Activated CD4-positive, alpha-beta T cell treated with anti-CD3 and anti-CD28 coated beads, Interleukin-2, amount 50 U/mL, for 4 hours (primary cell): ENCODE results near the gene ARIH1.
"Not testable (repeated sequence)": the region's sequence is repeated elsewhere in the genome, so short reads cannot be mapped to it uniquely, and the experiment has no call there.

Experiments
- DNase-seq, 2 experiments: peaks; one replicate each; pipeline ENCODE4 v3.0.0-alpha.2; 2020

ARIH1 gene

GRCh38 chr15:72473614-72474465, at the start of gene ARIH1:
Gene ARIH1 (plus strand): TSS chr15:72474330. CDS start chr15:72474640, 310 bp downstream.
- peak; percentile 94 for DNase-seq

DNA sequence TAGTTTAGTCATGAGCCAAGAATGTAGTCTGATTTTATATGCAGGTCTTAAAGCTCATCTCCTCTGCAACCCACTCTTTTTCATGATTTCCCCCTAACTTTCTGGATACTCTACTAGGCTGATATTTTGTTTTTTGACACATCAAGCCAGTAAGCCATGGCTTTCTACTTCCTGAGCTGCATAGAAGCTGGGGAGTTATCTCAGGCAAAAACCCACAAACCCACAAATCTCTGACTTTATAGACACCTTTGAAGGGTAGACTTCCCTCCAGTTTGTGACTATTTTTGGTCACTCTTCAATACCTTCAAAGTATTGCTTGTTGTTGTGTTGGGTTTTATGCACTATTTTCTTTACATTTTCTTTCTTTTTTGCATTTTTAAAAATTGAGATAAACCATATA, 47.4 kb upstream of the ARIH1 start:
- DNase-seq, result no peak

- no peak for DNase-seq
These were observed 36.3 kb upstream of the ARIH1 start for GRCh38 chr15:72437650-72438316.

DNA sequence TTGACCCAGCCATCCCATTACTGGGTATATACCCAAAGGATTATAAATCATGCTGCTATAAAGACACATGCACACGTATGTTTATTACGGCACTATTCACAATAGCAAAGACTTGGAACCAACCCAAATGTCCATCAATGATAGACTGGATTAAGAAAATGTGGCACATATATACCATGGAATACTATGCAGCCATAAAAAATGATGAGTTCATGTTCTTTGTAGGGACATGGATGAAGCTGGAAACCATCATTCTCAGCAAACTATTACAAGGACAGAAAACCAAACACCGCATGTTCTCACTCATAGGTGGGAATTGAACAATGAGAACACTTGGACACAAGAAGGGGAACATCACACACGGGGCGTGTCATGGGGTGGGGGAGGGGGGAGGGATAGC, 31.3 kb upstream of the ARIH1 start:
- DNase-seq, result not testable (repeated sequence)

- no peak for DNase-seq
These were observed 28.7 kb upstream of the ARIH1 start for GRCh38 chr15:72445426-72445825.

GRCh38 chr15:72450805-72451204, 23.3 kb upstream of the ARIH1 start:
- DNase-seq, result no peak

- no peak for DNase-seq
These were observed 22.9 kb upstream of the ARIH1 start for GRCh38 chr15:72451224-72451623.

- DNase-seq, result no peak
These were observed 17.4 kb upstream of the ARIH1 start for GRCh38 chr15:72456684-72457083.

- no peak for DNase-seq
These were observed 13.7 kb upstream of the ARIH1 start for GRCh38 chr15:72460402-72460801.

- no peak for DNase-seq
These were observed 10.4 kb upstream of the ARIH1 start for GRCh38 chr15:72463702-72464101.

DNA sequence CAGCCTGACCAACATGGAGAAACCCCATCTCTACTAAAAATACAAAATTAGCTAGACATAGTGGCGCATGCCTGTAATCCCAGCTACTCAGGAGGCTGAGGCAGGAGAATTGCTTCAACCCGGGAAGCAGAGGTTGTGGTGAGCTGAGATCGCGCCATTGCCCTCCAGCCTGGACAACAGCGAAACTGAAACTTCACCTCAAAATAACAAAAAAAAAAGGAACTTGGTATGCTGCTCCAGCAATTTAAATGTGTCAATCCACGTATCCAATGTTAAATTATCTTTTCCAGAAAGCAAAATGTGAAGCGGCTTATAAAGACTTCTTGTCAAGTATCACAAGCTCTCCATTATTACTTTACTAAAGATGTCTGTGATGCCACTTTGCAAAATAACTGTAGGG, 9.9 kb upstream of the ARIH1 start:
- DNase-seq, result no peak

DNA sequence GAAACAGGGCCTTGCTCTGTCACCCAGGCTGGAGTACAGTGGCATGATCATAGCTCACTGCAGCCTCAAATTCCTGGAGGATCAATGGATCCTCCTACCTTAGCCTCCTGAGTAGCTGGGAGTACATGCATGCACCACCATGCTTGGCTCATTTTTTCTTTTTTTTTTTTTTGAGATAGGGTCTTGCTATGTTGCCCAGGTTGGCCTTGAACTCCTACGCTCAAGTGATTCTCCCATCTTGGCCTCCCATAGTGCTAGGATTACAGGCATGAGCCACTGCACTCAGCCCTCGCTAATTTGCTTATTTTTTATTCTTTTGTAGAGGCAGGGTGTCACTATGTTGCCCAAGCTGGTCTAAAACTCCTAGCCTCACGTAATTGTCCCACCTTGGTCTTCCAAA, 6.0 kb upstream of the ARIH1 start:
- no peak for DNase-seq

- no peak for DNase-seq
These were observed 1.0 kb upstream of the ARIH1 start for GRCh38 chr15:72472992-72473610.

DNA sequence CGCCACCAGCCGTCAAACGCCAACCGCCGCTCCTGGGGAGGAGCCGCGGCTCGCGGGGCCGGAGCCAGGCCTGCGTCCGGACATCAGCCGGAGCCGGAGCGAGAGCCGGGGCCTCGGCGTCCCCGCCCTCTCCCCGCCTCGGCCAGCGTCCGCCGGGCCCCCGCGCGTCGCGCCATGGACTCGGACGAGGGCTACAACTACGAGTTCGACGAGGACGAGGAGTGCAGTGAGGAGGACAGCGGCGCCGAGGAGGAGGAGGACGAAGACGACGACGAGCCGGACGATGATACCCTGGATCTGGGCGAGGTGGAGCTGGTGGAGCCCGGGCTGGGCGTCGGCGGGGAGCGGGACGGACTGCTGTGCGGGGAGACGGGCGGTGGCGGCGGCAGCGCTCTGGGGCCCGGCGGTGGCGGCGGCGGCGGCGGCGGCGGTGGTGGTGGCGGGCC, 359 bp downstream of the ARIH1 start:
- DNase-seq, result no peak

DNA sequence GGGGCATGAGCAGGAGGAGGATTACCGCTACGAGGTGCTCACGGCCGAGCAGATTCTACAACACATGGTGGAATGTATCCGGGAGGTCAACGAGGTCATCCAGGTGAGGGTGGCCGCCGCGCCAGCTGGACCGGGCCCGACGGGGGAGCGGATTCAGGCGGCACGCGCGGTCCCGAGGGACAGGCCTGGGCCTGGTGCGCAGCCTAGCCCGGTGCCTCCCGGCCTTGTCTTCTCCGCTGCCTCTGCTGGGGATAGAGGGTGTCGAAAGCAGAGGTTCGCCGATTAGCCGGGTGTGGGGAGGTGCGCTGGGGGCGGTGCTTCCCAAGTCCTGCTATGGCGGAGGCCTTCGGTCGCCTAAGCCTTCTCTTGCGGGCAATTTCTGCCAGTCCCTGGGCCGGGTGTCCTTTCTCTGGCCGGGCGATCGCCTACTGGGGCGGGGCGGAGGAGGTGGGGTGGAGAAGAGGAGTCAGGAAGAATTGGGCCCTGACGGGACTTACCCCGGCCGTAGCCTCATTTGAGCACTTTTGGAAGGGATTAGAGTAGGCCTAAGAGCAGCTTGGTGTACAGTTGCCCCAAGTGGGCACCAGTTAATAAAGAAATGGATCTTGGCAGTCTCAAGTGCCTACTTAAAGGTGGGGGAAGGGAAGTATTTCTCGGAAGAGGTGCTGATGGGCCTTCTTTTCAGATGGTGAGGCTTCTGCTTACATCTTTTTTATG, 940 bp downstream of the ARIH1 start:
- peak; percentile 80 to 81 for DNase-seq

DNA sequence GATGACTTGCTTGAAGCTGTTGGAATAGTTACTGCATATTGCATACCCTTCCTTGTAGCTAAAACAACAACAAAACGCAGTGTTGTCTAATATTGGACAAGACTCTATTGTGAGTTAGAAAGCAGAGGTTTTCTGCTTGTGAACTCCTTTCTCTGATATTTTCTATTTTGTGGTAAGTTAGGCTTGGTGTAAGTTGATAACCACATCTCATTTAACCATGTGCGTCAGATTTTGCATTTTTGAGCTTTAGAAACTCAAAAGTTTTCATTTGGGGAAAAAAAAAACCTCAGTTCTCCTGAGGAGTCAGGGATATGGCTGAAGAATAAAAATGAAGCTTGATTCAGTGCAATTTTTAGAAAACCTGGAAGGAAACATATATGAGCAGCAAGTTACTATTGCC, 1.5 kb downstream of the ARIH1 start:
- DNase-seq, result no peak

DNA sequence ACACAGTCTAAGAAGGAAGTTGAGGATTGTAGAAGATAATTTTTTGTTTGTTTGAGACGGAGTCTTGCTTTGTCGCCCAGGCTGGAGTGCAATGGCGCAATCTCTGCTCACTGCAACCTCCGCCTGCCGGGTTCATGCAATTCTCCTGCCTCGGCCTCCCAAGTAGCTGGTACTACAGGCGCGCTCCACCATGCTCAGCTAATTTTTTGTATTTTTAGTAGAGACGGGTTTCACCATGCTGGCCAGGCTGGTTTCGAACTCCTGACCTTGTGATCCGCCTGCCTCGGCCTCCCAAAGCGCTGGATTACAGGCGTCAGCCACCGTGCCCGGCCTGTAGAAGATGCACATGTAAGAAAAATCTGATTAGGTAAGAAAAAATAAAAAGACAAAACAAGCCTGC, 2.2 kb downstream of the ARIH1 start:
- not testable (repeated sequence) for DNase-seq

DNA sequence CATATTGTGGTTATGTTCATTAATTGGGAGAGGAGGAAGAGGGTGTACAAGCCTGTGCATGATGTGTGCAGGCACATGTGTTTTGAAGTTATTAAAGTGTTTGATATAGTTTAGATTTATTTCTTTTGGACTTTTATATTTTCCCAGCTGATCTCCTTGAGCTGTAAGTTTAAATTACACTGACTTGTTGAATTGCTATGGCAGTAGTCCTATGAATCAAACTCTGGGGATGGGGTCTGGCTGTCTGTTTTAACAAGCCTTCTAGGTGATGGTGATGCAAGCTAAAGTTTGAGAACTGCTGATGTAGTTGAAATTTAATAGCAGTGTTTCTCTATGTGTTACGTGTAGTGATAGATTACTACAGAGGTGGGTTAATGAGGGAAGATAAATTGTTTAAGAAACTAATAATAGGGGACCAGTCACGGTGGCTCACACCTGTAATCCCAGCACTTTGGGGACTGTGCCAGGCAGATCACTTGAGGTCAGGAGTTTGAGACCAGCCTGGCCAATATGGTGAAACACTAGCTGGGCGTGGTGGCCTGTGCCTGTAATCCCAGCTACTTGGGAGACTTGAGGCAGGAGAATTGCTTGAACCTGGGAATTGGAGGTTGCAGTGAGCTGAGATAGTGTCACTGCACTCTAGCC, 7.0 kb downstream of the ARIH1 start:
- no peak for DNase-seq

- no peak for DNase-seq
These were observed 8.1 kb downstream of the ARIH1 start for GRCh38 chr15:72482275-72482674.

DNA sequence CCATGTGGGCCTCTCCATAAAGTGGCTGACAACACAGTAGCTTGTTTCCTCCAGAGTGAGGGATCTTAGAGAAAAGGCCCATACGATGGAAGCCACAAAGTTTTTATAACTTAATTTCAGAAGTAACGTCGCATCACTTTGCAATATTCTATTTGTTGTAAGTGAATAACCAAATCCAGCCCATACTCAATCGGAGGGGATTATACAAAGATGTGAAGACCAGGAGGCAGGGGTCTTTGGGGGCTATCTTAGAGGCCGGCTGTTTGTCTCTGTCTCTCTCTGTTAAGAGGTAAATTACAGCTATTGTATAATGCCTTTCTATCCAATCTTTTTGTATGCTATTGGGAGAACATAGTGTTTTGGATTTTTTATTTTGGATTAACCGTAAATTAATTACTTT, 9.1 kb downstream of the ARIH1 start:
- no peak for DNase-seq

DNA sequence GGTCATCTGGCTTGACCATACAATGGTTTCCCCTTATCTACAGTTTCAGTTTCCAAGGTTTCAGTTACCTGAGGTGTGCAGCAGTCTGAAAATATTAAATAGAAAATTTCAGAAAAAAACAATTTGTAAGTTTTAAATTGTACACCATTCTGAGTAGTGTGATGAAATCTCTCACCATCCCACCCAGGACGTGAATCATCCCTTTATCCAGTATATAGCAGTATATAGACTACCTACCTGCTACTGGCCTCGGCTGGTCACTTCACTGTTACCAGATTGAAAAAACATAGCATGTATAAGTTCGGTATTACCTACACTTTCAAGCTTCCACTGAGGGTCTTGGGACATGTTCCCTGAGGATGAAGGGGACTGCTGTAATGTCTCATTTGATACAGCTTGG, 12.0 kb downstream of the ARIH1 start:
- no peak for DNase-seq

DNA sequence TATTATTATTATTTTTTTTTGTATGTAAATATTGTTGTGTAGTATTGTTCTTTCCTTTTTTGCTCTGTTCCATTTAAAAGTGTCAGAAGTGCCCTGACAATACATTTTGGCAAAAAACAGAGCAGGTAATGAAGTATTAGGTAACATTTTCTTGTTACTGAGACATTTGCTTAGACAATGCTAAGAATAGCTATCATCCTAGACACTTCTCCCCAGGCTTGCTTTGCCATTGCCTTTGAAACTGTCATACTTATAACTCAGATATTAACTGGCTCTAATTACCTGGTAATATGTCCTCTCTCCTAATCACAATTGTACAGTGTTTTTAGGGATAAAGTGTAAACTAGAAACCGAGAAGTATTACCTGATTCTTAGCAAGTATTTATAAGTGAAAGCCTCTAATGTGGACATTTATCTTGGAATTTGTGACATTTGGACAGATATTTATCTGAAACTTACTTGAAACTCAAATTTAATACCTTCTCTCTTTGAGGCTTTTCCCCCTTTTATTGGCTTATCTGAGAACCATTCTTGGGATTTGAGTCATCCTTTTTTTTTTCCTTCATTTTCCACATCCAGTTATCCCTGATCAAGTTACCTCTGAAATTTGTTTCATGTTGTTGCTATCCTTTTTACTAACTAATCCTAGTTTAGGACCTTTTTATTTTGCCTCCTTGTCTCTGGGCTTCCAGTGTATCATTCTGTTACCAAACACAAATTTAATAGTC, 13.1 kb downstream of the ARIH1 start:
- no peak for DNase-seq
